HL-60 (cell line): ENCODE measurements around the gene LRRIQ1.

Source experiments
- DNase-seq, 2 experiments: peaks; one replicate each; pipeline ENCODE4 v3.0.0-alpha.2; 2010 to 2020; ENCODE audit warnings: low read depth in 1 of 2, low spot score in 1 of 2
- H3K27ac ChIP-seq: fragments of 250-450 bp; sonication (Bioruptor Pico); replicated peaks from 2 replicates; pipeline ENCODE4 v1.5.1; 2020; ENCODE audit warnings: mild to moderate bottlenecking, moderate library complexity
- H3K27me3 ChIP-seq: fragments of 250-450 bp; sonication (Bioruptor Pico); 2 replicates; pipeline ENCODE4 v1.5.1; 2021; ENCODE audit warnings: mild to moderate bottlenecking, moderate library complexity; ENCODE audit not compliant: insufficient read depth, poor library complexity, severe bottlenecking
- H3K4me3 ChIP-seq: replicated peaks from 2 replicates; pipeline ENCODE4 v1.5.1; 2011; ENCODE audit warnings: mild to moderate bottlenecking, control low read depth, low read length; ENCODE audit not compliant: insufficient read depth
- GABPA ChIP-seq: IDR thresholded peaks from 2 replicates; pipeline ENCODE4 v1.6.1; 2012; ENCODE audit warnings: low read depth
- POLR2AphosphoS5 ChIP-seq: IDR thresholded peaks from 2 replicates; pipeline ENCODE4 v1.6.1; 2012; ENCODE audit warnings: low read depth
- REST ChIP-seq: IDR thresholded peaks from 2 replicates; pipeline ENCODE4 v1.6.1; 2012; ENCODE audit warnings: low read depth; ENCODE audit not compliant: insufficient replicate concordance
- SPI1 ChIP-seq: IDR thresholded peaks from 2 replicates; pipeline ENCODE4 v1.6.1; 2012; ENCODE audit warnings: low read depth, mild to moderate bottlenecking, borderline replicate concordance
- TF ChIP-seq, protein P1 (sequence below): IDR thresholded peaks from one replicate; pipeline ENCODE4 v1.5.1; 2011; ENCODE audit warnings: low read length, control low read depth, inconsistent platforms; ENCODE audit not compliant: insufficient read depth

Gene LRRIQ1

DNA sequence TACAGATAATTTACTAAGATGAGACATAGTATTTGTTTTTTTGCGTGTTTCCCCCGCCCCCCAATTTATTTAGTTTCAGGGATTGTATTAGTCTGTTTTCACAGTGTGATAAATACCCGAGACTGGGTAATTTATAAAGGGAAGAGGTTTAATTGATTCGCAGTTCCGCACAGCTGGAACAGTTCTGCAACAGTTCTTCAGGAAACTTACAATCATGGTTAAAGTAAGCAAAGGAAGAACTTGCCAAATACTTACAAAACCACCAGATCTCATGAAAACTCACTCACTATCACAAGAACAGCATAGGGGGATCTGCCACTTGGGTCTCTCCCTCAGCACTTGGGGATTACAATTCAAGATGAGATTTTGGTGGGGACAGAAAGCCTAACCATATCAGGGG, 48.9 kb downstream of the LRRIQ1 start:
- no peak for DNase-seq

DNA sequence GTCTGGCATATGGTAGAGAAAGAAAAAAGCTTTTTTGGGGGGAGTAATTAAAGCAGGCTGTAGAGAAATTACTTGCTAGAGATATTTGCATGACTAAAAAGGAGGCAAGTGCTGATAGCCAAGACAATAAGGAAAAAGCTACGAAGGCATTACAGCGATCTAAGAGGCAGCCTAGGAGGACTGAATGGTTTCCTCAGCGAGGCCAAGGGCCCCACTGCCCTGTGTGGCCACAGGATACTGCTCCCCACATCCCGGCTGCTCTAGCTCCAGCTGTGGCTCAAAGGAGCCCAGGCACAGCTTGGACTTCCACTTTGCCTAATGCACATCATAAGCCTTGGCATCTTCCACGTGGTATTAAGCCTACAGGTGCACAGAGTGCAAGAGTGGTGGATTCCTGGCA, 53.6 kb downstream of the LRRIQ1 start:
- no peak for DNase-seq
- no peak overlapping the region for H3K27ac ChIP-seq
- H3K4me3 ChIP-seq, result no peak overlapping the region
- TF ChIP-seq GABPA, result no peak
- TF ChIP-seq SPI1, result no peak
- no peak for TF ChIP-seq POLR2AphosphoS5
- TF ChIP-seq REST, result no peak
- TF ChIP-seq, protein P1, sequence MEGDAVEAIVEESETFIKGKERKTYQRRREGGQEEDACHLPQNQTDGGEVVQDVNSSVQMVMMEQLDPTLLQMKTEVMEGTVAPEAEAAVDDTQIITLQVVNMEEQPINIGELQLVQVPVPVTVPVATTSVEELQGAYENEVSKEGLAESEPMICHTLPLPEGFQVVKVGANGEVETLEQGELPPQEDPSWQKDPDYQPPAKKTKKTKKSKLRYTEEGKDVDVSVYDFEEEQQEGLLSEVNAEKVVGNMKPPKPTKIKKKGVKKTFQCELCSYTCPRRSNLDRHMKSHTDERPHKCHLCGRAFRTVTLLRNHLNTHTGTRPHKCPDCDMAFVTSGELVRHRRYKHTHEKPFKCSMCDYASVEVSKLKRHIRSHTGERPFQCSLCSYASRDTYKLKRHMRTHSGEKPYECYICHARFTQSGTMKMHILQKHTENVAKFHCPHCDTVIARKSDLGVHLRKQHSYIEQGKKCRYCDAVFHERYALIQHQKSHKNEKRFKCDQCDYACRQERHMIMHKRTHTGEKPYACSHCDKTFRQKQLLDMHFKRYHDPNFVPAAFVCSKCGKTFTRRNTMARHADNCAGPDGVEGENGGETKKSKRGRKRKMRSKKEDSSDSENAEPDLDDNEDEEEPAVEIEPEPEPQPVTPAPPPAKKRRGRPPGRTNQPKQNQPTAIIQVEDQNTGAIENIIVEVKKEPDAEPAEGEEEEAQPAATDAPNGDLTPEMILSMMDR, result no peak
- H3K27me3 ChIP-seq, result no peaks in the 10 kb centered on the region

More for the DNA sequence above, 48.9 kb downstream of the LRRIQ1 start:
- TF ChIP-seq GABPA, result no peak
- no peak for TF ChIP-seq POLR2AphosphoS5
- no peak for TF ChIP-seq SPI1
- TF ChIP-seq, protein P1, result no peak
- TF ChIP-seq REST, result no peak
- H3K27ac ChIP-seq, result no peak overlapping the region
- no peak overlapping the region for H3K4me3 ChIP-seq
- H3K27me3 ChIP-seq, result no peaks in the 10 kb centered on the region

- no peak overlapping the region for H3K27ac ChIP-seq
- H3K27me3 ChIP-seq, result no peaks in the 10 kb centered on the region
- TF ChIP-seq SPI1, result no peak
- no peak for TF ChIP-seq GABPA
- no peak for TF ChIP-seq POLR2AphosphoS5
- TF ChIP-seq REST, result no peak
- TF ChIP-seq, protein P1, result no peak
- no peak for DNase-seq
- H3K4me3 ChIP-seq, result no peak overlapping the region
These were observed 56.7 kb downstream of the LRRIQ1 start for GRCh38 chr12:85092814-85093370.
